ENCODE measurements around the gene RETN.

RETN gene, protein sequence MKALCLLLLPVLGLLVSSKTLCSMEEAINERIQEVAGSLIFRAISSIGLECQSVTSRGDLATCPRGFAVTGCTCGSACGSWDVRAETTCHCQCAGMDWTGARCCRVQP

DNA sequence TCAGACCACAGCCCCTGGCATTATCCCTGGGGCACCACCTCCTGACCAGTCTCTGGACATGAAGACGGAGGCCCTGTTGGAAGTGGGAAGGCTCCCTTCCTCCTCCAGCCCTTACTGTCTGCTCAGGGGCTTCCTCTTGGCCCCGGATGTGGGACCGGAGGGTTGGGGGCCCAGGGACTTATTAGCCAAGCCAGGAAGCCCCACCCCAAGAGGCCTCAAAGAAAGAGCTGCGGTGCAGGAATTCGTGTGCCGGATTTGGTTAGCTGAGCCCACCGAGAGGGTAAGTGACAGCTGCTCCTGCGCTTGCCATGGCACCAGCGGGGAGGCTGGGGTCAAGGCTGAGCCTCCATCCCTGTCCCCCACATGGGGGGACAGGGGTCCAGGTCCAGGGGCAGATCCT is at the start of gene RETN:
Gene RETN (plus strand): TSS at position 208 of the 400 bp plus-strand sequence. CDS start 278 bp downstream, outside the sequence.
- DNase-seq = no peak

DNA sequence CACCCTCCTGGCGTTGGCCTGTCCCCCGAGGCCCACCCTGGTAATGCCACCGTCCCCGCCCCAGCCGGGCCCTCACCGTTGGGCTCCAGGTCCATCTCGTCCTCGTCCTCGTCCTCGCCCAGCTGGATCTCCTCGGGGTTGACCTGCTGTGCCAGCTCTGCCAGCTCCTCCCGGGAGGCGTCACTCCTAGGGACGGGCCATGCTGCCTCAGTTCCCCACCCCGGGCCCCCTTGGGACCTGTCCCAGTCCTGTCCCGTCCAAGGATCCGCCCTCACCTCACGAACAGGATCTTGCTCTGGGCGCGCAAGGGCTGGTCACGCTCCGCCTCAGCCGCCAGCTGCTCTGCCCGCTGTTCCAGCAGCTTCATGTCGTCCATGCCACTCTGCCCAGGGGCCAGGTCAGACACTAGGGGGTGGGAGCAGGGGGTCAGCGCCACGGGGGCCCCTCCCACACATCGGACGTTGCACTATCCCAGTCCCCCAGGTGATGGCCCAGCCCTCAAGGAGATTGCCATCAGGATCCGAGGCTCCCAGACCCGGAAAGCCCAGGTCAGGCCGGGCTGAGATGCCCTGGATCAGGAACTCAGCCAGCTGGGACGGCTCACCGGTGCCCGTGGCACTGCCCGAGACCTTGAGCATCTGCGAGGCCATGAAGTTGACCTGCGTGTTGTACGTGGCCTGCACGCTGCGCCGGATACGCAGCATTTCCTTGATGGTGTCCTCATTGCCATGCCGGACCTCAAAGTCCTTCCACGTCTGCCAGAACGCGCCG is 49.0 kb upstream of the RETN start:
- no peak for DNase-seq

DNA sequence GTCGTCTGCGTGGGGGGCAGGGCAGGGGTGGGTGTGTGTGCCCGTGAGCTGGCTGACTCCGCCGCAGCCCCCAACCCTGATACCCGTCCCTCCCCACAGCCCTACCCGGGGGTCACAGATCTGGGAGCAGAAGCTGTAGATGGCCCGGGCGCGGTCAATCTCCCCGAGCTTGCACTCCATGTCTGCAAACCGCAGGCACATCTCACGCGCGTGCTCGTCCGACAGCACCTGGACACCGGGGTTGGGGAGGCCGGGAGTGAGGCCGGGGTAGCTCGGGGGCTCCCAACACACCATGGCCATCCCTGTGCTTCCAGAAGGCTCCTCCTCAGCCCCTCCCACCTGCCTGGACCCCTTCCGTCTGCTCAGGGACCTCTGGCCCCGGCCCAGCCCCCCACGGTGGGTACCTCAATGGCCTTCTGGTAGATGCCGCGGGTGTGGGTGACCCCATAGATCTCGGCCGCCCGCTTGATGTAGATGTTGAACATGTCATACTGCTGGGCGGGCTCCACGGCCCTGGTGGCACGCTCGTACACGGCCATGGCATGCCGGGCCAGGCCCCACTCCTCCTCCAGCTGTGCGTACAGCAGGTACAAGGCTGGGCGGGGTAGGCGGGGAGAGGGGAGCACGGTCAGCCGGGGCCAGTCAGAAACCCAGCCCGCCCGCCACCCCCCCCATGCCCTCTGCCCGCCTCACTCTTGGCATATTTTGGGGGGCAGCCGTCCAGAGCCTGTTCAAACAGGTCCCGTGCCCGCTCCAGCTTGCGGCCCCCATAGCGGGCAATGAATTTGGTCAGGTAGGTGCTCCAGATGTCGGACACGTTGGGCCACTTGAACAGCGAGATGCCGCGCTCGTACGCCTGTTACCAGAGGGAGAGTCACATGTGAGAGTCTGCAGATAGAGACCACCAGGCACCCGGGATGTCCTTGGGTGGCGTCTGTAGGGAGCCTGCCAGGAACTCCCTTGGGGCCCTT is 48.1 kb upstream of the RETN start:
- no peak for DNase-seq

DNA sequence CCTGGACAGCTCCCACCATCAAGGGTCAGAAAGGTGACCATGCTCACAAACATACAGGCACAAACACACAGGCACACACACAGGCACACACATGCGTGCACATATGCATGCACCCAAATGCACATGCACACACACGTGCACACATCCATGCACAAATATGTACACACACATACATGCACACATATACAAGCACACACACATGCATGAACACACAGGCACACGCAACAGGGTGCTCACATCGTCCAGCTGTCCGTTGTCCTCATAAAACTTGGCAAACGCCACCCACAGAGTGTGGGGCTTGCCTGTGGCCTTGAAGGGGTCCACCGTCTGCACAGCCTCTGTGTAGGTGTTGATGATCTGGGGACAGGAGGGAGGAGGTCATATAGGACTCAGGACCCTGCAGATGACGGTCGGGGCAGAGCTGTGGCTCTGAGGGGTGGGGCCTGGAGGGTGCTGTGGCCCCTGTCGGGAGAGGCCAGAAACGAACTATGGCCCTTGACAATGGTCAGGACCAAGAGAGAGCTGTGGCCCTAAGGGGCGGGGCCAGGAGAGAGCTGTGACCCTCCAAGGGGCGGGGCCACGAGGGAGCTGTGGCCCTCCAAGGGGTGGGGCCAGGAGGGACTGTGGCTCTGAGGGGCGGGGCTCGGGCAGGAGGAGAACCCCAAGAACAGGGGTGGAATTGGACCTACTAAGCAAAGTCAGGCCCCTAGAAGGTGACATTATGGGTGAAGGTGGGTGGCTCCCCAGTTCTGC is 45.7 kb upstream of the RETN start:
- no peak for DNase-seq

DNA sequence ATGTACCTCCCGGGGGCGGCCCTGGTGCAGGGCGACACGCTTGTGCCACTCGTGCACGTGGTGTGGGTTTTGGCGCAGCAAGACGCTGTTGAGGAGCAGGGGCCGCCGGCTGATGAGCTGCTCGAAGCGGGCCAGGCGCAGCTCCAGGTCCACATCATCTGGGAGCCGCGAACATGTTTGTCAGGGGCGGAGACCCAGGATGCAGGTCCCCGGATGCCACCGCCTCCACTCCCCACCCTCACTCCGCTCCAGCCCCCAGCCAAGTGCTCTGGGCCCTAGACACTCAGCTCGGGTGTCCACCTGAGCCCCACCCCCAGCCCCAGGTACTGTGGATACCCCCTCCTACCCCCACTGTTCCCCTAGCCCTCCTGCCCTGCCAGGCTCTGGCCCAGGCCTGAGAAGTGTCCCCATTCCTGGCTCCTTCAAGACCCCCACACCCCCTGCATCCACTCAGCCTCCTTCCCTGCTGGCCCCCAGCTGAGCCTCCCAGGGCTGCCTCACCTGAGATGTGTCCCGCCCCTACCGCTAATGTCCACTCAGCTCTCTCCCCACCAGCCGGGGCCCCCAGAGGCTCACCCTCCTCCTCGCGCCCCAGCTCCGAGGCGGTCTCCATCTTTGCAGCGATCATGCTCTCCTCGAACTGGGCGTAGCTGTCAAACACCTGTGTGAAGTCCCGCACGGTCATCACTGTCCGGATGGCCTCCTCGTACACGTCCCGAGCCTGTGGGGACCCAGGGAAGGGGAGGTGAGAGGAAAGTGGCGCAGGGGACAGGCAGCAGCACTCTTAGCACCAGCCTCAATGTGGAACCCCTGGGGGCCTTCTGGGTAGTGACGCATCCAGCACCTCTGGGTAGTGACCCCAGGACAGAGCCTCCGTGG is 44.9 kb upstream of the RETN start:
- DNase-seq = no peak

DNA sequence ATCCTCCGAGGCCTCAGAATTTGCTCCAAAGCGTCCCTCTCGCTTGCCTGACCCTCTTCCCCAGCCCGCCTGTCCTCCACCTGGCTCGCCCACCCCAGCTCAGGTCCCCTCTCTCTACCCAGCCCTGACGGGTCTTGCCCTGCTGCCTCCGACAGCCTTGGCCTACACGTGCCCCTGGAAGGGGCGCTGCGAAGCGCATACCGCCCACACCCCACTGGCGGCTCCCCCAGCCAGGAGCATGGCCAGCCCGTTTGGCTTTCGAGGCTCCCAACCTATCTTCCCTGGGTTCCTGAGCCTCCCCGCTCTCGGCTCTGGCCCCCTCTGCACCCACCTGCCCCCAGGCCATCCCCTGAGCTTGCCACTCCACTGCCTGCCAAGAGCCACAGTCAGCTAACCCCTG is 44.0 kb upstream of the RETN start:
- no peak for DNase-seq

DNA sequence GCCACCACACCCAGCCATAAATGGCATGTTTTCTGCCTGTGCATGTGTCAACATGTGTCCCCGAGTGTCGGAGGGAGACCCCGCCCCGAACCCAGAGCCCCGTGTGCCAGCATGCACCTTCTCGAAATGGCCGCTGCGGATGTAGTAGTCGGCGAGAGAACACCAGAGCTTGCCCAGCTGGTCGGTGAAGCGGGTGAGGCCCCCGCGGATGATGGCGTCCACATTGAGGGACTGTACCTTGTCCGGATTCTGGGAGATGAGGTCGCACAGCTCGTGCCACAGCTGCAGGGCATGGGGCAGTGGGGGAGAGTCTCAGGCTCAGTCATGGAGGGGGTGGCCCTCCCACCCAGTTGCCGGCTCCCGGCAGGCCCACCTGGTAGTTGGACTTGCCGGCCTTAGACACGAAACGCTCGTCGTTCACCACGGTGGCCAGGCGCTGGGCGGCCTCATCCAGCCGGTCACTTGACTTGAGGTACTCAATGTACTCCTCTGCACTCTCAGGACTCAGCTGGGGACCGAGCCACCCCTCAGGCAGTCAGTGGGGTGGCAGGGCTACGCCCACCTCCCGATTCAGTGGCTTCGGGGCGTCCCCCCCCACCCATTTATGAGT is 43.0 kb upstream of the RETN start:
- no peak for DNase-seq

DNA sequence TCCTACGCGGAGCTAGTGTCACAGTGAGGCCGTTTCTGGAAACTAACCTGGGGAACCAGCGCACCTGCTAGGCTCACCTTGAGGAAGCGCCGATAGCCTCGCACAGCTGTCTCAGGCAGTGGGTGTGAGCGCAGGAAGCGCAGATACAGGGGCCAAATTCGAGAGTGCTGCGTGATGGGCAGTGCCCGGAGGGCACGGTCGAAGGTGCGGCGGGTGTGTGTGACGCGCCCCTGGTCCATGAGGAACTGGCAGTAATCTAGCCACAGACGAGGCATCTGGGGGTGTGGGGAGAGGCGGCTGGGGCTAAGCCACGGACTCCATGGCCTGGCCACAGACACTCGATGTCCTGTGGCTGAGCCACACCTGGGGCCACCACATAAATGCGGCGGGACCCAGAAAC is 41.7 kb upstream of the RETN start:
- no peak for DNase-seq

DNA sequence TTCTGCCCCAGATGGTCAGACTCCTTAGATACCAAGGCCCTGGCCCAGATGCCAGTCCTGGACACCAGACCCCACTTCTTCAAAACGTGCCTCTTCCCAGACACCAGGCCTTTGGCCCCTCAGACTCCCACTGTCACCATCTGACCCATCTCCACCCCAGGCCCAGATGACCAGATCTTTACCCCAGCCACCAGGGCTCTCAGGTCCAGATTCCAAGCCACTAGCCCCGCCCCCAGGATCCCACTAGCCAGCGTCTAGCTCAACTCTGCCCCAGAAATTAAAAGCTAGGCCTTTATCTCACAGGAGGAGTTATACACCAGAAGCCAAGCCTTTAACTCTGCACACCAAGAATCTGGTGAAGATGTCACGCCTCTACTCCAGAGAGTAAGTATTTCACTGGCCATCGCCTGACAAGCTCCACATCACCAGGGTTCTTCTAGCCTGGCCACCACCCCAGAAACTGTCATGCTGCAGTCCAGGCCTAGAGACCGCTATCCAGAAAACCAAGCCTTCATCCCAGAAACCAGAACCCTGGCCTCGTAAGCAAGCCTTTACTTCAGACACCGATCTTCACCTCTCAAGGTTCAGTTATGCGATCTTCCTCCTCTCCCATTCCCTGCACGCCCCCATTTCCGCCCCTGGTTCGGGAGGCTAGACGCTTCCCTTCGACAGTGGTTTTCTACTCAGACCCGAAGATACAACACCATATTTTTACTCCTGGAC is 40.1 kb upstream of the RETN start:
- DNase-seq = no peak

DNA sequence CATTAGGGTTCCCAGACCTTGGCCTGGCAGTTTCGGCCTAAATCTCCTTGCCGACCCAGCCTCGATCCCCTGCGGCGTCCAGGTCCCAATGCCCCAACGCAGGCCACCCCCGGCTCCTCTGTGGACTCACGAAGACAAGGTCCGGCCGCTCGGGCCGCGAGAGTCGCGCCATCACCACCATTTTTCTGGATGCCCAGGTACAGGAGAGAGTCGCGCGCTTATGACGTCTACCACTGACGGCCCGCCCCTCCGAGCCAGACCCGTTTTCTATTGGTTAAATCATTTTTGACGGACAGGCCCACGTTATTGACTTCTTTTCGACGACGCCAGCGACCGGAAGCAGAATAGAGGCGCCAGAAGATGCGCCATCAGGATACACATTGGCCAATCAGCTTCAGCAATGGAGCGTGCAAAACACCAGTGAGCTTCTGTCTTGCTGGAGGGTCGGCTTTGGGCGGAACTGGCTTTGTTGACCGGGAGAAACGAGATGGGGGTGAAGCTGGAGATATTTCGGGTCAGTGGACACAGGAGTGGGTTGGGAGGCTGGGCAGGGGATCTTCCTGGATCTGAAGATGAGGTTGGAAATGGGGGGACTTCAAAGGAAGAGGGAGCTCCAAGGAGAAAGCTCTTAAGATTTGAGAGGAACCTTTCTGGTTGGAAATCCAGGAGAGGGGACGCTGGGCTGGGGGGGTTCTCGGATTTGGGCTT is 39.3 kb upstream of the RETN start, which contains the start of the genes PET100 and XAB2:
Gene PET100 (plus strand): TSS at position 447 of the 708 bp plus-strand sequence. CDS start 41 bp downstream, at position 488.
Gene XAB2 (minus strand): TSS at position 199 of the 708 bp plus-strand sequence. CDS start 18 bp downstream, at position 181.
- peak; percentile 96 for DNase-seq

DNA sequence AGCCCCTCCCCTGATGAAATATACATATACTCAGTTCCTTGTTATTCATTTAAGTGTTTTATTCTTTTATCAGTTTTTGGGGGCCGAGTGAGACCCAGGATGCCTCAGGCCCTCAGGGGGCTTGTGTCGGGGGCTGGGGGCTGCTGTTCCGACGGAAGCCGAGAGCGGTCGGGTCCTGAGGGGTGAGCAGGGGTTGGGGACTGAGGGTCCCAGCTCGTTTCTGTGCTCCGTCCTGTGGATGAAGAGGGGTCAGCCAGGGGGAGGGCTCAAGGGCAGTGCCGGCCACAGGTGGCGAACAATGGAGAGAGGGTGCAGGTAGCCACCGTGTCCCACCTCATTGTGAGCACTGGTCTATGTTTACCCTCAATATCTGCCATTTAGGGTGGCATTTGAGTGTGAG is 37.3 kb upstream of the RETN start:
- DNase-seq = no peak

DNA sequence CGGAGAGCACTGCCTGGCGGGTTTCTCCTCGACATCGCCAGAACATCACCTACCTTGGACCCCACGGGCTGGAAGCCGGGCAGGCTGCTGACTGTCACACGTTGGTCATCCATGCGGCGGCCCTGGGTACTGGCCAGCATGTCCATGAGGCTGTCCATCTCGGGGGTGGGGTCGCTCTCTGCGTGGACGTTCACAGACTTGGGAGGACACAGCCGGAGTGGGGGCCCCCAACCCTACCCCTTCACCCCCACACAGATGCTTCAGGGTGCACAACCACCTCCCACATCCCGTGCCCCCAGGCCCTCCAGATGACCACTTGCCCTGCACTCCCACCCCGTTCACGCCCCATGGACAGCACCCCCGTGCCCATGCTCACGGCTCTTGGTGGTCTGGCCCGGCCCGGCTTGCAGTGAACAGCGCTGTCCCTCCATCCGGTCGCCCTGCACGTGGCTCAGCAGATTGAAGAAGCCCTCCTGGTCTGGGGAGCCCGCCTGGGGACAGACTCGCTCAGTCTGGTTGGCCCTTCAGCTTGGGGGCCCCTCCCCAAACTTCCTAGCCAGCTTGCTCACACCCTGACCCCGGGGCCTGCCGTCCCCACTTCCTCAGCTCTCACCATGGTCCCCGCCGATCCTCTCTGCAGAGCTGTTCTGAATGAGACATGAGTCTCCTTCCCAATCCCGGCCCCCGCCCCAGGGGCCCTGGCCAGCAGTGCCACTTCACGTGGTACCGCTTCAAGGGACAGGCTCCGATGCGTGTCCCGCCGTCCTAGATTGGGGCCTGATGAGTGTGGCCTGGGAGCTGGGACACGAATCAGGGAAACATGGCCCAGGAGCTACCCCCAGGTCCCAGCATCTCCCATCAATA is 36.3 kb upstream of the RETN start:
- DNase-seq = no peak

DNA sequence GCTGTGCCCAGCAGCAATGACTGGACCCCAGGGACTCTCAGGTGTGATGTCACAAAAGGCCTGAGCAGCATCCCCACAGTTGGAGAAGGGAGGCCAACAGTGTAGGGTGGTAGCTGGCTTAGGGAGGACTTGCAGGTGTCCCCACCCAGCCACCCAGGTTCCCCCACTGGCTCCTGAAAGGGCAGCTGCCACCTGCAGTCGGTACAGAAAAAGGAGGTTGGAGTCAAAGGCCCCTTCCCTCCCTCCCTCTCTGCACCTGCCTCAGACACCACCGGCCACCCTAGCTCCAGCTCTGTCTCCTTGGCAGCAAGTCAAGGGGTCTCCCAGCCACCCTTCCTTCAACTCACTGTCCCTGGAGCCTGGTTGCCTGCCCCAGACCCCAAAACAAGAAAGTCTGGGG is 35.2 kb upstream of the RETN start, which contains the start of gene PCP2:
Gene PCP2 (minus strand): TSS at position 22 of the 400 bp plus-strand sequence. CDS start 262 bp downstream, outside the sequence.
- no peak for DNase-seq

DNA sequence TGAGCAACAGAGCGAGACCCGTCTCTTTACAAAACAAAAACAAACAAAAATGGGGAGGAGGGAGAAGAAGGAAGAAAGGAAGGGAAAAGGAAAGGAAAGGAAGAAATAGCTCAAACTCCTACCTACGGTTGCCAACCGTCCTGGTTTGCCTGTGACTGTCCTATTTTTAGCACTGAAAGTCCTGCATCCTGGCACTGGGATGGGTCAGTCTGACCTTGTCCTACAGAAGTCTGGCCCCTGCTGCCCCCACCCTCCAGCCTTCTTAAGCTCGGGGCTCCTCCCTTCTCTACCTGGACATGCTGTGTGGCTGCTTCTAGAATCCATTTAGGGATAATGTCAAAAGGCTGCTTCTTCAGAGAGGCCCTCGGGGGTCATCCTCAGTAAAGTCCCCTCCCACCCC is 33.2 kb upstream of the RETN start:
- DNase-seq = no peak

DNA sequence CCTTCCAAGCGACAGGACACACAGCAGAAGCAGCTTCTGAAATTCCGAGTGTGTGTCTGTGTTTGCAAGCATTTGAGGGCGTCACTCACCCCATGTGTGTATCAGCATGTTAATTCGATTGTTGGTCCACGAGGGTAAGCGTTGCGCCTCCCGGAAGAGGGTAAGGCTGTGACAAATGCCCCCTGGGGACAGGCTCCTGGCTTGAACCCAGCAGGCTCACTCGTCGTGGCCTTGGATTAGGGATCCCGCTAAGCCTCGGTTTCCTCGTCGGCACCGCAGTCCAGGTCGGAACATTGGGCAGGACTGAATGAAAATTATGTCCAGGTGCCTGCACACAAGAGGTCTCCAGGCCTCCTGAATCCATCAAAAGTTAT is 32.5 kb upstream of the RETN start:
- no peak for DNase-seq

DNA sequence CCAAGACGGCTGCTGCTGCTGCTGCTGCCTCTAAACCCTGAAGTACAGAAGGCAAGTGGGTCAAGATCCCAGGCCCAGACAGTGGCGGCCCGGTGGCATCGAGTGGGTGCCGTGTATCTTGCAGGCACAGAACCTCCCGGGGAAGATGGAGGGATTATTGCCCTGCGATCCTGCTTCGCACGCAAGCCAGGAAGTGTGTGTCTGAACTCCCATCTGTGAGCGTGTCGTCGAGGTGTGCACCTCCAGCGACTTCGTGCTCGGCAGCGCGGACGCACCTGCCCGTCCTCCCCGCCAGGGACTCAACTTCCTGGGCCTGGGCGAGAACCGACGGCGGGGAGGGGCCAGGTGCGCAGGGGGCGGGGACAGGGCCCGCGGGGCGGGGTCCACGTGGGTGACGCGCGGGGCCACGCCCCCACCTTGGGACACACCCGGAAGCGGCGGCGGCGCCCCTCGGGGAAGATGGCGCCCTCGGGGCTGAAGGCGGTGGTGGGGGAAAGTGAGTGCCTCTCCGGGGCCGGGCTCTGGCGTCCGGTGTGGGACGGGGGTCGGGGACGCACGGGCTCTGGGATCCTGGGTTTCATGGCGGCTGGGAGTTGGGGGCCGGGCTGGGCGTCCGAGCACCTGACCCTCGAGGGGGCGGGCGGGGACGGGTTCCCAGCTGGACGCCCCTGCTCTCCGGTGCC is 32.0 kb upstream of the RETN start, which contains the start of gene STXBP2:
Gene STXBP2 (plus strand): TSS at position 420 of the 683 bp plus-strand sequence. CDS start 40 bp downstream, at position 460.
- peak; percentile 9 for DNase-seq

DNA sequence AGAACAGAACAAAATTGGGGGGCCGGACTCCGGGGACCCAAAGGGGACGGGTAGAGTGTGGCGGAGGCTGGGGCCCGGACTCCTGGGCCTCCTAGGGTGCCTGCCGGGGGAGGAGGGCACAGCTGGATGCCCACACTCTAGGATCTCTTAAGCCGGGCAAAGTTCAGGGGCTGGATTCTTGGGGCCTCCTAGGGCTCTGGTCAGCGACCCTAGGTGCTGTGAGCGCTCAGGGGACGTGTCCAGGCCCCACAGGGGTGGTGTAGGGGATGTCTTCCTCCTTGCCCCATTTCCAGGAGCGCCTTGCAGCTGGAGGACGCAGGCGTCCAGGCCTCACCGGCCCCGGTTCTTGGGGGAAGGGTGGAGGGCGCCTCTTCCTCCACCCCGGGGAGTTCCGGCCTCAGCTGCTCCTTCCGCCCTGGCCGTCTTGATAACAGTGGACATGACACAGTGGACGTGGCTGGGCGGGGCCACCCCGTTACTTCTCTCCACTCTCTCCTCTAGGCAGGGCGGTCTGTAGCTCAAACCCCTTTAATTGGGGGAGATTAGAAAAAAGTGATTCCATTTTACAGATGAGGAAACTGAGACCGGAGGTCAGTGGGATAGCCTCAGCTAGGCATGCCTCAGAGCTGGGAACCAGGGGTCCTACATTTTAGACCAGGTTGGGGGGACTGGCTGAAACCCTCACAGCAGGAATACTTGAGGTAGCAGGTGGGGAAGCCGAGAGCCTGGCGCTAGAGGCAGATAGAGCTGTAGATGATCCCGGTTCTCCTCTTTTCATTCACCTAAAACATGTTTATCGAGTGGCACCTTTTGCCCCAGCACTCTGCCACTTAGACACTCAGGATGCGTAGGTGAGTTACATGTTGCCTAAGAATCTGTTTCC is 31.2 kb upstream of the RETN start:
- no peak for DNase-seq
